HG02970 (cell line): ENCODE data around the gene NCOA1.

Experiments
- ATAC-seq: cut with Tn5 transposase; IDR thresholded peaks from one replicate; pipeline ENCODE4 v1.9.1; 2021; ENCODE audit warnings: mild to moderate bottlenecking, moderate library complexity, moderate number of reproducible peaks; ENCODE audit not compliant: unreplicated experiment, low FRiP score

The NCOA1 gene

DNA sequence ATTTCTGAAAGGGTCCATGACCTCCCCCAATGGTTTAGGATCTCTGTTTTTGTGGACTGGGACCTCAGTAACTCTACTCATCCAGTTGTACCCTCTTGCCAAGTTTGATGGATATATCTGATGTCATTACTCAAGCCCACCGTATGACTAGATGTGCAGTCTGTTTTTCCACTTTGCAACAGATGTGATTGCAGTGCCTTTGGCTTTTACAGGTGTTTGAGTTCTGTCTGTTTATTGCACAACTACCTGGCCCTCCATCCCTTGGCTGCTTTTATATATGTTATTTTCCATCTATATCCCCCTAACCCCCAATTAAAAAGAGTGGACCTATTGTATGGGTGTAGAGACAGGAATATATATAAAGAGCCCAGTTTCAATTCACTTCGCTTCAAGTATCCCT lies 10.8 kb downstream of the NCOA1 start:
- no peak for ATAC-seq

GRCh38 chr2:24505534-24506275 lies 14.7 kb downstream of the NCOA1 start:
- ATAC-seq: no peak

DNA sequence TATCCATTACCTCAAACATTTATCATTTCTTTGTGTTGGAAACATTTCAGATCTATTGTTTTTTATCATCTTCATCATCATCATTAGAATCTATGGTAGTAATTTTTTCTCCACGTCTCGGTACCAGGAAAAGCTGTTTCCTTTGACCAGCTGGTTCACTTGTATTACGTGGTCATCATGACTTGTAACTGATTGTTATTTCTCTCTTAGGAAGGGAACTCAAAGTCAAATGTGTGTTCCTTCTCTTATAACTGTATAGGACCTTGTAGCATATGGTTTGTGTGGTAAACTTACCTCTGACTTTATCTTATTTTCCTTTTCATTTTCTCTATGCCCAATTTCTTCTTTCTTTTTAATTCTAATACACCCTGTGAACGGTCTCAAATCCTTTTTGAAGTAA lies 16.5 kb downstream of the NCOA1 start:
- ATAC-seq: no peak

DNA sequence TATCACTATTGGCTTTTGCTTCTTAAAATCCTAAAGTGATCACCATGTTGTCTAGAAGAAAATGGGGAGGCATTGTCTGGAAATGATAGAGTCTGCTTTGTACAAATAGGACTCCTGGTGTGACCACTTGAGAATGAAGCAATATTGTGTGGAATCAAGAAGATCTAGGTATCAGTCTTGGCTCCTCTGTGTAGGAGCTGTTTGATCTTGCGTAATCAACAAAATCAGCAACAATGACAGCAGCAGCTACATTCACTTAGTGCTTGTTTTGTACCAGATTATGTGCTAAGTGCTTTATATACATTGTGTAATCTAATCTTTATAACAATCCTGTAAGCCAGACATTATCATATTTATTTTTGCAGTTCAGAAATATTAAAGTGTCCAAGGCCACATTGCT lies 17.8 kb downstream of the NCOA1 start:
- no peak for ATAC-seq

GRCh38 chr2:24509425-24509824 lies 18.4 kb downstream of the NCOA1 start:
- ATAC-seq: no peak

GRCh38 chr2:24509840-24510239 lies 18.8 kb downstream of the NCOA1 start:
- no peak for ATAC-seq

- ATAC-seq: no peak
Measured at GRCh38 chr2:24510771-24511170, 19.7 kb downstream of the NCOA1 start.

DNA sequence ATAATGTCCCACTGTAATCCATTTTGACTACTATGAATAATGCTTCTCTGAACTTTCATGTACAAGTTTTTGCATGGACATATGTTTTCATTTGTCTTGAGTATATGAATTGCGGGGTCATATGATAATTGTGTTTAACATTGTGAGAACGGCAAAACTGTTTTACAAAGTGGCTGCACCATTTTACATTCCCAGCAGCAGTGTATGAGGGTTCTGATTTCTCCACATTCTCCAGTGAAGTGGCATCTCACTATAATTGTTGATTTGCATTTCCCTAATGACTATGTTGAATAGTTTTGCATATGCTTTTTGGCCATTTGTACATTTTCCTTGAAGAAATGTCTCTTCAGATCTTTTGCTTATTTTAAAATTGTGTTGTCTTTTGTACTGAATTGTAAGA lies 20.1 kb downstream of the NCOA1 start:
- no peak for ATAC-seq

DNA sequence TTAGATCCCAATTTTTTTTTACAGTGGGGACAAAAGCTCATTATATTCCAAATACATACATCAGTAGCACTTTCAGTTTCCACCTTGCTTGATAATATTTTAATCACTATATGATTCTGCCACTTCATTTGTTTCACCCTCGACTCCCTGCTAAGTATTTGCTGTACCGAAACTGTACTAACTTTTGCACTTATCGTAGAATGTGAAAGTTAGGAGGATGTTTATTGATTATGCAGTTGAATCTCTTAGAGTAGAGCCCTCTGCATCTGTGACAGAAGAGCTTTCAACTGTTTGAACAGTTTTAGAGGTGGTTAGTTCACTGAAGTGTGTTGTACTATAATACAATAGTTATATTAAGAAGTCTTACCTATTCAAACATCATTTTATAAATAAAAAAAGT lies 20.8 kb downstream of the NCOA1 start:
- ATAC-seq: no peak

DNA sequence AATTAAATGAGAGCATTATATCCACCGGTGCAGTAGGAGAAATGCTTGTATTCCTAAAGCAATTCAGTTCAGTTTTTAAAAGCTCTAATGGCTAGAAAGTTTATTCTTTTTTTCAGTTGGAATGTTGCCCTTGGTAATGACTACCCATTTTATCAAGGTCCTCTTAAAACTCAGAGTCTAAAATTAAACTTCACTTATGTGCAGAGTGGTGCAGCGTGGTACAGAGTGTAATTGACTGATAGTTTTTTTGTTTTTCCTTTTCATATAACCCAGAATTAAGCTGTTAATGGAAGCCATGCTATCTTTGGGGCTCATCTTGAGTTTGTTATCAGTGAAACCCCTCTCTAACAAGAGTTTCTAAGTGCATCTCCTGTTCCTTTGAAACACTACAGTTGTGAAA lies 21.4 kb downstream of the NCOA1 start:
- no peak for ATAC-seq

DNA sequence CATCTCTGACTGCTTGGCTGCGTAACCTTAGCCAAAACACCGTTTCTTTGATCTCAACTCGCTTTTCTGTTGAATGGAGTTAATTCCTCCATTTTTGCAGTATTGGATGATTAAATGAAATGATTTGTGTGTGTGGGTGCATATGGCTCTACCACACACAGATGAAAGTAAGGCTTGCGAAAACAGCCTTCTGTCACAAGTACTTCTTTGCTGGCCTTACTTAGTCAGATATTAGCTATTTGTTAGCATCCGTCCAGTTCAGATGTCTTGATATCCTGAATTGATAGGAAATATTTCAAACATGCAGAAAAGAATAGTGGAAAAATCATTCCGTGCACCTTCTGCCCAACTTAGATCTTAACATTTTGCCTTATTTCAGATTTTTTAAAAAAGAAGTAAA lies 21.8 kb downstream of the NCOA1 start:
- no peak for ATAC-seq

GRCh38 chr2:24513281-24514071 lies 22.4 kb downstream of the NCOA1 start:
- no peak for ATAC-seq

DNA sequence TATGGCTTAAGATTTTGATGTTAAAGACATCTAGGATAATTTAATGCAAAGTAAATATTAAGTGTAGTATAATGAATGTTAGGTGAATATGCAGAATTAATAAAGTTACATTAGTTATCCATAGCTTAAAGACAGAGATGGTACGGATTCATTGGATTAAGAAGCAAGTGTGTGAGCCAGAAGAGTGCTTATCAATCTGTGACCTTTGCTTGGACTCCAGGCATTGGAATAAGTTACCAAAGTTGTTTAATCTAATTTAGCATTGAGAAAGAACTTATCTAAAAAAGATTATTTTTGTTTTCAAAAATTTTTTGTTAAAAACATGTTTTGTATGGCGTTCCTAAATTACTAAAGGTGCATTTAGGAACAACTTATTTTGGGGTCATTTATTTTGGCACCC lies 23.8 kb downstream of the NCOA1 start:
- ATAC-seq: no peak

DNA sequence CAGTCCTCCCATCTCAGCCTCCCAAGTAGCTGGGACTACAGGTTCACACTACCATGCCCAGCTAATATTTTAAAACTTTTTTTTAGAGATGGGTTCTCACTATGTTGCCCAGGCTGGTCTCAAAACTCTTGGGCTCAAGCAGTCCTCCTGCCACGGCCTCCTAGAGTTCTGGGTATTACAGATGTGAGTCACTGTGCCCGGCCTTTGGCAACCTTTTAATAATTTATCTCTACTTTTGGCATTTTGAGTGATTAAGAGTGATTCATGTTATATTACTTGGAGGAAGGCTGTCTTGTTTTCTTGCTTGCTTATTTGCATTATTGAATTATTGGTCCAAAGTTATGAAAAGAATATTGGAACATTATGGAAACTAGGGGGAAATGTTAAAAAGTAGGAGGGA lies 24.3 kb downstream of the NCOA1 start:
- ATAC-seq: no peak

GRCh38 chr2:24515831-24516230 lies 24.8 kb downstream of the NCOA1 start:
- no peak for ATAC-seq

DNA sequence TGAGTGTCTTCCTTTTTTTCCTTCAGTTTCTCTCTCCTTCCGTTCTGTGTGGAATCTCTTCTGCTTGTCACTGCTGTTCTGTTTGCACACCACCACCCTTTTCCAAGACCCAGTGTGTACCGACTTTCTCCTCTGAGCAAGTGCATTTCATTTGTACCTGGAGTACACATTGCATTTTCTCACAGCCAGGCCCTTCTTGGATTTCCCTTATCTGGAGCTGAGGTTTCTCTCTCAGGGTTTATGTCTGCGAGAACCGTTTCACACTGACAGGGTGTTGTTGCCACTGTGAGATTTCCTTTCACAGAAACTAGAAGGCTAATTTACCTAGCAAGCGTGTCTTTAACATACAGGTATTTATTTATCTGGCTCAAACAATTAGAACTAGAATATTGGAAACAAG lies 26.2 kb downstream of the NCOA1 start:
- ATAC-seq: no peak

GRCh38 chr2:24520175-24520574 lies 29.1 kb downstream of the NCOA1 start:
- ATAC-seq: no peak

- ATAC-seq: no peak
Measured at GRCh38 chr2:24521162-24521857, 30.3 kb downstream of the NCOA1 start.

GRCh38 chr2:24521975-24522639 lies 31.1 kb downstream of the NCOA1 start:
- no peak for ATAC-seq

GRCh38 chr2:24527536-24527935 lies 36.5 kb downstream of the NCOA1 start:
- ATAC-seq: no peak

DNA sequence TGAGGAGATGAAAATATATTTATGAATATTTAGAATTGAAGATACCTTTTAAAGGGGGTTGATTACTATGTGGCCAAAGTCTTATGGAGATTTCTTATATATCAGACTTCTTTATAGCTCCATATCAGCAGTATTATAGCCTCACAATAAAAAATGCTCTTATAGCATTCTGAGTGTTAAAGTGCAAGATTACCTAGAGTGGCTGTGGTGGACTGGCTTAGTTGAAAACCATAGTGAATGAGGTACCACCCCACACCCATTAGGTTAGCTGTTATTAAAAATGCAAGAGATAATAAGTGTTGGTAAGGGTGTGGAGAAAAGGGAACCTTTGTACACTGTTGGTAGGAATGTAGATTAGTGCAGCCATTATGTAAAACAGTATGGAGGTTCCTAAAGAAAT lies 39.7 kb downstream of the NCOA1 start:
- no peak for ATAC-seq
